Prostate gland (tissue), 2 donors: ENCODE data around the gene FOXP4.

Experiments
- POLR2A ChIP-seq: fragments of 450-650 bp; IDR thresholded peaks from one replicate; pipeline ENCODE4 v1.6.1; 2016; ENCODE audit warnings: antibody characterized with exemption, mild to moderate bottlenecking
- TF ChIP-seq, protein P1 (sequence below), 4 experiments: fragments of 200-600 bp in 2 of 4; fragments of 450-650 bp in 2 of 4; sonication (generic) in 2 of 4; IDR thresholded peaks; 1 replicate in 3 of 4; 2 replicates in 1 of 4; pipeline ENCODE4 v1.5.1; 2016 to 2019; ENCODE audit warnings: antibody characterized with exemption in 4 of 4, mild to moderate bottlenecking in 2 of 4, moderate library complexity in 2 of 4

DNA sequence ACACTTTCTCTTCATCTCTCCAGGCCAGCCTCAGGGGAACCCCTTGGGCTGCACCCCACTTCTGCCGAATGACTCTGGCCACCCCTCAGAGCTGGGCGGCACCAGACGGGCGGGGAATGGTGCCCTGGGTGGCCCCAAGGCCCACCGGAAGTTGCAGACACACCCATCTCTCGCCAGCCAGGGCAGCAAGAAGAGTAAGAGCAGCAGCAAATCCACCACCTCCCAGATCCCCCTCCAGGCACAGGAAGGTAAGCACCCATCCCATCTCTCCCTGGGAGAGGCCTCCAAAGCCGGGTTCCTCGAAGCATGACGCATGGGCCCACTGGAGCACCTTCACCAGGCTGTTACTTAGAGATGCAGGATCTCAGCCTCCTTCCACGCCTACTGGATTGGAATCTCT is 103.4 kb downstream of the FOXP4 start:
- TF ChIP-seq POLR2A = no peak
- TF ChIP-seq, protein P1, sequence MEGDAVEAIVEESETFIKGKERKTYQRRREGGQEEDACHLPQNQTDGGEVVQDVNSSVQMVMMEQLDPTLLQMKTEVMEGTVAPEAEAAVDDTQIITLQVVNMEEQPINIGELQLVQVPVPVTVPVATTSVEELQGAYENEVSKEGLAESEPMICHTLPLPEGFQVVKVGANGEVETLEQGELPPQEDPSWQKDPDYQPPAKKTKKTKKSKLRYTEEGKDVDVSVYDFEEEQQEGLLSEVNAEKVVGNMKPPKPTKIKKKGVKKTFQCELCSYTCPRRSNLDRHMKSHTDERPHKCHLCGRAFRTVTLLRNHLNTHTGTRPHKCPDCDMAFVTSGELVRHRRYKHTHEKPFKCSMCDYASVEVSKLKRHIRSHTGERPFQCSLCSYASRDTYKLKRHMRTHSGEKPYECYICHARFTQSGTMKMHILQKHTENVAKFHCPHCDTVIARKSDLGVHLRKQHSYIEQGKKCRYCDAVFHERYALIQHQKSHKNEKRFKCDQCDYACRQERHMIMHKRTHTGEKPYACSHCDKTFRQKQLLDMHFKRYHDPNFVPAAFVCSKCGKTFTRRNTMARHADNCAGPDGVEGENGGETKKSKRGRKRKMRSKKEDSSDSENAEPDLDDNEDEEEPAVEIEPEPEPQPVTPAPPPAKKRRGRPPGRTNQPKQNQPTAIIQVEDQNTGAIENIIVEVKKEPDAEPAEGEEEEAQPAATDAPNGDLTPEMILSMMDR (IDR thresholded peaks at IDR 0.05) = no peak
